H1 (cell line): ENCODE results near the gene CACNA1B. TPM values are rescaled to one million over a fixed set of nuclear protein-coding genes. Genes with fewer than 3 reads are reported as not detected.

ENCODE experiments used
- CTCF ChIA-PET: fragments of 300-600 bp; sonication (Branson Sonifier 250); formaldehyde crosslinking; loops from one replicate; lab custom pipeline; 2021; ENCODE audit not compliant: partially characterized antibody; lab: Charles Lee
- POLR2A ChIA-PET: fragments of 300-600 bp; sonication (Branson Sonifier 250); formaldehyde crosslinking; loops from one replicate; lab custom pipeline; 2021; ENCODE audit warnings: inconsistent platforms; ENCODE audit not compliant: partially characterized antibody; lab: Charles Lee
- DNase-seq, 2 experiments: peaks; one replicate each; pipeline versions ENCODE4 v3.0.0 to v3.0.0-alpha.2; 2010 to 2022; ENCODE audit warnings: low spot score in 2 of 2, low read depth in 1 of 2, mixed read lengths in 1 of 2
- FAIRE-seq: peaks from 2 replicates; lab custom pipeline; 2011; peaks lifted over from hg19 to GRCh38; lab: Jason Lieb, UNC
- H2AFZ ChIP-seq: 2 replicates; pipeline ENCODE4 v1.8.1; 2012; ENCODE audit warnings: low read length, inconsistent platforms
- H2AK5ac ChIP-seq: 2 replicates; pipeline ENCODE4 v1.6.1; 2013; ENCODE audit warnings: low read depth, low read length
- H2BK120ac ChIP-seq: replicated peaks from 2 replicates; pipeline ENCODE3; 2013; ENCODE audit warnings: low read depth, low read length, inconsistent platforms
- H2BK12ac ChIP-seq: 2 replicates; pipeline ENCODE4 v1.6.1; 2013; ENCODE audit warnings: low read depth, low read length
- H2BK15ac ChIP-seq: 2 replicates; pipeline ENCODE4 v1.6.1; 2013; ENCODE audit warnings: low read length
- H2BK20ac ChIP-seq: 2 replicates; pipeline ENCODE4 v1.6.1; 2013; ENCODE audit warnings: low read length
- H2BK5ac ChIP-seq: 2 replicates; pipeline ENCODE4 v1.6.1; 2013; ENCODE audit warnings: low read depth, low read length
- H3K14ac ChIP-seq: 2 replicates; pipeline ENCODE4 v1.6.1; 2013; ENCODE audit warnings: inconsistent platforms; ENCODE audit not compliant: insufficient read length
- H3K18ac ChIP-seq: 2 replicates; pipeline ENCODE4 v1.6.1; 2013; ENCODE audit warnings: low read length; ENCODE audit errors: extremely low read depth
- H3K23ac ChIP-seq: 2 replicates; pipeline ENCODE4 v1.6.1; 2013; ENCODE audit warnings: inconsistent platforms; ENCODE audit not compliant: insufficient read length
- H3K23me2 ChIP-seq: 2 replicates; pipeline ENCODE4 v1.6.1; 2013; ENCODE audit warnings: low read depth, low read length
- H3K27ac ChIP-seq: 2 replicates; pipeline ENCODE4 v1.6.1; 2011; ENCODE audit warnings: low read depth, low read length, inconsistent platforms
- H3K27me3 ChIP-seq, 4 experiments: replicated peaks in 1 of 4; 1 replicate in 1 of 4; 2 replicates in 3 of 4; pipeline versions ENCODE4 v1.6.1 to v1.8.1; 2011 to 2013; ENCODE audit warnings: low read length in 3 of 4, mild to moderate bottlenecking in 3 of 4, inconsistent platforms in 2 of 4, mixed read lengths in 2 of 4, moderate library complexity in 1 of 4; ENCODE audit not compliant: control insufficient read depth in 3 of 4, insufficient read depth in 3 of 4; ENCODE audit errors: extremely low read depth in 1 of 4
- H3K36me3 ChIP-seq, 4 experiments: 2 replicates each; pipeline versions ENCODE4 v1.6.1 to v1.8.1; 2011 to 2013; ENCODE audit warnings: mild to moderate bottlenecking in 4 of 4, low read length in 3 of 4, moderate library complexity in 2 of 4, control low read depth in 1 of 4, inconsistent platforms in 1 of 4; ENCODE audit not compliant: insufficient read depth in 4 of 4, control insufficient read depth in 2 of 4
- H3K4ac ChIP-seq: replicated peaks from 2 replicates; pipeline ENCODE3; 2013; ENCODE audit warnings: low read length, low read depth, mixed read lengths, inconsistent platforms; ENCODE audit not compliant: insufficient read length
- H3K4me1 ChIP-seq, 4 experiments: replicated peaks in 1 of 4; 1 replicate in 1 of 4; 2 replicates in 3 of 4; pipeline versions ENCODE4 v1.6.1 to v1.8.1; 2011 to 2013; ENCODE audit warnings: low read length in 3 of 4, inconsistent platforms in 2 of 4, mixed read lengths in 1 of 4; ENCODE audit not compliant: insufficient read depth in 4 of 4, control insufficient read depth in 3 of 4
- H3K4me2 ChIP-seq, 2 experiments: 2 replicates each; pipeline versions ENCODE4 v1.6.1 to v1.8.1; 2011 to 2013; ENCODE audit warnings: low read depth in 2 of 2, low read length in 2 of 2, control low read depth in 1 of 2, inconsistent platforms in 1 of 2, mild to moderate bottlenecking in 1 of 2; ENCODE audit not compliant: insufficient read depth in 1 of 2
- H3K4me3 ChIP-seq, 4 experiments: fragments of 200-600, 300-600 bp in 1 of 4; sonication (generic), shearing (Covaris generic), sonication (Bioruptor Twin) in 1 of 4; 2 replicates each; pipeline versions ENCODE4 v1.5.1 to v1.8.1; 2011 to 2016; ENCODE audit warnings: low read length in 4 of 4, low read depth in 3 of 4, control low read depth in 2 of 4, inconsistent platforms in 2 of 4, mild to moderate bottlenecking in 2 of 4, mixed read lengths in 1 of 4, moderate library complexity in 1 of 4; ENCODE audit not compliant: insufficient read depth in 2 of 4; ENCODE audit errors: extremely low read depth in 1 of 4
- H3K56ac ChIP-seq: replicated peaks from 2 replicates; pipeline ENCODE3; 2013; ENCODE audit warnings: low read depth, mild to moderate bottlenecking, mixed read lengths, low read length, inconsistent platforms; ENCODE audit not compliant: insufficient read length
- H3K79me1 ChIP-seq: 2 replicates; pipeline ENCODE4 v1.6.1; 2013; ENCODE audit warnings: low read depth, low read length, control low read depth
- H3K79me2 ChIP-seq, 2 experiments: 2 replicates each; pipeline versions ENCODE4 v1.6.1 to v1.8.1; 2012 to 2013; ENCODE audit warnings: low read length in 2 of 2, mild to moderate bottlenecking in 2 of 2, inconsistent platforms in 1 of 2; ENCODE audit not compliant: insufficient read depth in 2 of 2, control insufficient read depth in 1 of 2
- H3K9ac ChIP-seq, 4 experiments: replicated peaks in 1 of 4; 1 replicate in 1 of 4; 2 replicates in 3 of 4; pipeline versions ENCODE4 v1.6.1 to v1.8.1; 2011 to 2013; ENCODE audit warnings: low read depth in 3 of 4, low read length in 3 of 4, control low read depth in 2 of 4, mild to moderate bottlenecking in 2 of 4, moderate library complexity in 2 of 4, inconsistent platforms in 1 of 4; ENCODE audit errors: extremely low read depth in 1 of 4
- H3K9me3 ChIP-seq, 2 experiments: 2 replicates each; pipeline versions ENCODE4 v1.6.1 to v1.8.1; 2012 to 2013; ENCODE audit warnings: mild to moderate bottlenecking in 2 of 2, moderate library complexity in 2 of 2, control low read depth in 1 of 2, inconsistent platforms in 1 of 2, low read depth in 1 of 2, low read length in 1 of 2, mixed read lengths in 1 of 2; ENCODE audit not compliant: insufficient read depth in 2 of 2
- H4K20me1 ChIP-seq, 2 experiments: replicated peaks in 1 of 2; 2 replicates each; pipeline versions ENCODE3 to v1.8.1; 2011 to 2013; ENCODE audit warnings: inconsistent platforms in 2 of 2, low read length in 2 of 2, mild to moderate bottlenecking in 1 of 2; ENCODE audit not compliant: insufficient read depth in 2 of 2, control insufficient read depth in 1 of 2
- H4K5ac ChIP-seq: 2 replicates; pipeline ENCODE4 v1.6.1; 2013; ENCODE audit warnings: low read length, low read depth, mixed read lengths, inconsistent platforms; ENCODE audit not compliant: insufficient read length
- H4K8ac ChIP-seq: 2 replicates; pipeline ENCODE4 v1.8.0; 2013; ENCODE audit warnings: mild to moderate bottlenecking, moderate library complexity, low read length, inconsistent platforms; ENCODE audit not compliant: insufficient read depth; ENCODE audit errors: extremely low read depth
- H4K91ac ChIP-seq: replicated peaks from 2 replicates; pipeline ENCODE3; 2013; ENCODE audit warnings: low read length, mixed read lengths, inconsistent platforms; ENCODE audit not compliant: insufficient read length
- CEBPB ChIP-seq: IDR thresholded peaks from 2 replicates; pipeline ENCODE4 v1.6.1; 2012; ENCODE audit warnings: low read depth, low read length
- CHD1 ChIP-seq: IDR thresholded peaks from 2 replicates; pipeline ENCODE4 v1.6.1; 2012; ENCODE audit warnings: low read depth, low read length, improper control_type of control experiment
- JUN ChIP-seq: IDR thresholded peaks from 2 replicates; pipeline ENCODE4 v1.6.1; 2011; ENCODE audit warnings: low read depth, mild to moderate bottlenecking, improper control_type of control experiment, low read length
- MAFK ChIP-seq: IDR thresholded peaks from 2 replicates; pipeline ENCODE4 v1.6.1; 2012; ENCODE audit warnings: low read depth, mild to moderate bottlenecking, improper control_type of control experiment, low read length
- NANOG ChIP-seq: IDR thresholded peaks from 2 replicates; pipeline ENCODE4 v1.6.1; 2011; ENCODE audit warnings: low read length, low read depth, mild to moderate bottlenecking, inconsistent platforms; ENCODE audit not compliant: insufficient read depth, poor library complexity, severe bottlenecking
- NRF1 ChIP-seq: IDR thresholded peaks from 2 replicates; pipeline ENCODE4 v1.6.1; 2011; ENCODE audit warnings: mild to moderate bottlenecking, low read depth, low read length, improper control_type of control experiment
- POLR2A ChIP-seq, 2 experiments: IDR thresholded peaks; 1 replicate in 1 of 2; 2 replicates in 1 of 2; pipeline ENCODE4 v1.6.1; 2011; ENCODE audit warnings: low read depth in 2 of 2, low read length in 2 of 2, mild to moderate bottlenecking in 2 of 2; ENCODE audit errors: control extremely low read depth in 1 of 2
- SIN3A ChIP-seq, 2 experiments: IDR thresholded peaks in 1 of 2; conservative IDR thresholded peaks in 1 of 2; 2 replicates each; pipeline ENCODE4 v1.6.1; 2011 to 2012; ENCODE audit warnings: low read length in 2 of 2, improper control_type of control experiment in 1 of 2, low read depth in 1 of 2, mild to moderate bottlenecking in 1 of 2
- SIRT6 ChIP-seq: IDR thresholded peaks from one replicate; pipeline ENCODE4 v1.7.1; 2012; ENCODE audit warnings: low read length, inconsistent platforms
- SP4 ChIP-seq: IDR thresholded peaks from 2 replicates; pipeline ENCODE4 v1.6.1; 2012; ENCODE audit warnings: low read length, inconsistent platforms
- SUZ12 ChIP-seq: fragments of 200-600 bp; sonication (generic); IDR thresholded peaks from 2 replicates; pipeline ENCODE4 v1.6.1; 2012; ENCODE audit warnings: mild to moderate bottlenecking, inconsistent platforms, low read length, moderate library complexity, mixed read lengths
- WGBS, 2 experiments: shearing (Covaris generic) in 1 of 2; methylation state at CpG; one replicate each; pipeline versions ENCODE4 v1.1.6 to v1.1.7; 2013 to 2015; ENCODE audit warnings: low lambda C conversion rate in 2 of 2, mixed read lengths in 2 of 2, inconsistent platforms in 1 of 2, low coverage in 1 of 2, missing lambda C conversion rate in 1 of 2; ENCODE audit not compliant: insufficient replicate concordance in 2 of 2, insufficient coverage in 1 of 2, insufficient read length in 1 of 2; ENCODE audit errors: extremely low coverage in 1 of 2, missing lambda C conversion rate in 1 of 2; 5-methylcytosine and 5-hydroxymethylcytosine counted together
- polyA plus RNA-seq, 7 experiments: library from polyadenylated mRNA; depleted of rRNA in 3 of 7; stranded (reverse) in 5 of 7; unstranded in 2 of 7; fragments of >200 nt in 5 of 7; fragments of 200-250 nt in 2 of 7; gene quantifications; 1 replicate in 5 of 7; 2 replicates in 1 of 7; 4 replicates in 1 of 7; pipeline versions ENCODE4 v1.2.1 to v1.2.3, GENCODE V29; 2011 to 2013; ENCODE audit warnings: missing spikeins in 2 of 7, mixed read lengths in 2 of 7
- total RNA-seq: library from RNA; stranded (reverse); fragmentation: NEBNext Ultra II Directional; extraction: Animal tissue kit (Norgen Biotek cat#: 25700); gene quantifications from 2 replicates; pipeline ENCODE4 v1.2.1, GENCODE V29; 2021

Gene CACNA1B
- total and polyA plus RNA-seq, 2 of the 8 experiments (the other 6 are each of a cell fraction or from before 2014, with no cell fraction given): 1.5 to 5.7 TPM

- FAIRE-seq (no peak), DNase-seq (no peak)
- H3K9ac ChIP-seq: no peak overlapping the region
- H2BK120ac ChIP-seq: no peak overlapping the region
- no peak overlapping the region for H2BK5ac ChIP-seq
- H3K4me1 ChIP-seq: no peaks in the 10 kb centered on the region; a peak in 2 of 7 replicates
- no peak overlapping the region for H2BK20ac ChIP-seq
- H3K9me3 ChIP-seq: peaks cover 28 to 70% of the 10 kb centered on the region in 2 experiments
- no peak overlapping the region for H3K18ac ChIP-seq
- no peak overlapping the region for H4K5ac ChIP-seq
- TF ChIP-seq SIRT6: no peak
- no peak for TF ChIP-seq SP4
- TF ChIP-seq JUN: no peak
- TF ChIP-seq SUZ12: no peak
- no peak for TF ChIP-seq NRF1
- no peak for TF ChIP-seq POLR2A (IDR thresholded peaks at IDR 0.05; ENCODE audit: control extremely low read depth in 1 of 2, low read depth in 2 of 2, low read length in 2 of 2)
- no peak for TF ChIP-seq CHD1
- no peak for TF ChIP-seq SIN3A (conservative IDR thresholded peaks at IDR 0.05 in 1 of 2, IDR thresholded peaks at IDR 0.05 in 1 of 2; ENCODE audit: low read depth in 1 of 2, low read length in 2 of 2)
- no peak for TF ChIP-seq CEBPB
- no peak for TF ChIP-seq NANOG
- no peak for TF ChIP-seq MAFK
- ChIA-PET CTCF (interaction anchor here (1.4 kb wide), 1 partner anchor 43 kb away, joined by 3 read pairs; no protein-coding TSS in a partner anchor), POLR2A (no interaction called here)
- no peak overlapping the region for H3K27ac ChIP-seq
- H3K4me2 ChIP-seq: no peak overlapping the region
- no peak overlapping the region for H4K8ac ChIP-seq
- 81% methylated on average over 7 of the region's 9 CpGs; no CpG with 5 or more reads in 1 of the 2 experiments for WGBS, 2 experiments
- no peak overlapping the region for H3K14ac ChIP-seq
- H2AFZ ChIP-seq: no peak overlapping the region
- H3K79me2 ChIP-seq: no peaks in the 10 kb centered on the region
- H3K23me2 ChIP-seq: no peaks in the 10 kb centered on the region
- H3K27me3 ChIP-seq: no peaks in the 10 kb centered on the region
- H3K56ac ChIP-seq: no peak overlapping the region
- H4K20me1 ChIP-seq: peaks cover 0 to 2% of the 10 kb centered on the region in 2 experiments
- peaks cover 0 to 14% (median 2%) of the 10 kb centered on the region in 4 experiments; a peak in 3 of 8 replicates for H3K36me3 ChIP-seq
- no peak overlapping the region for H3K4ac ChIP-seq
- no peak overlapping the region for H2BK12ac ChIP-seq
- no peaks in the 10 kb centered on the region for H3K79me1 ChIP-seq
- no peak overlapping the region for H4K91ac ChIP-seq
- H2BK15ac ChIP-seq: no peak overlapping the region
- no peak overlapping the region for H3K4me3 ChIP-seq
- H3K23ac ChIP-seq: no peak overlapping the region
- no peak overlapping the region for H2AK5ac ChIP-seq
These were observed 180.6 kb downstream of the CACNA1B start for GRCh38 chr9:138058181-138058580.
